Superior temporal gyrus (tissue), 1 donor: Measurements from ENCODE around the gene ACAA2.

Source experiments
- DNase-seq: peaks from one replicate; pipeline ENCODE4 v3.0.0-alpha.2; 2016; ENCODE audit errors: extremely low spot score

Gene ACAA2

DNA sequence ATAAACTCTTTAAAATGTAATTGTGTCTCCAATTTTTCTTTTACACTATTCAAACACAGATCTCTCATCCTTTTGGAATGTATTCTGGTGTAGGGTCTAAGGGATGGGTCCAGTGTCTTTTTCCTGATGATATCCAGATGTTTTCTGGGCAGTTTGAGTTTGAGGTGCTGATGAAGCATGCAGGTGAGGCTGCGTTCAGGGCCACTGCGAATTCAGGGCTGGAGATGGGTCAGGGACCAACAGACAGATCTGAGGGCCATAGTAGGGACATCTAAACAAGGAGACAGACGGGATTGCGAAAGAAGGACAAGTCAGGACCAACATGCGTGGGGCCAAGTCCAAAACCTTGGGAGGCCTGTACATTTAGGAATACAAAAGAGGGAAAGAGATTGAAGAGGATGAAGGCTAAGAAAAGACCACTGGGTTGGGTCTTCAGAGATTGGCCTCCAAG lies 70.2 kb downstream of the ACAA2 start:
- DNase-seq, result no peak

DNA sequence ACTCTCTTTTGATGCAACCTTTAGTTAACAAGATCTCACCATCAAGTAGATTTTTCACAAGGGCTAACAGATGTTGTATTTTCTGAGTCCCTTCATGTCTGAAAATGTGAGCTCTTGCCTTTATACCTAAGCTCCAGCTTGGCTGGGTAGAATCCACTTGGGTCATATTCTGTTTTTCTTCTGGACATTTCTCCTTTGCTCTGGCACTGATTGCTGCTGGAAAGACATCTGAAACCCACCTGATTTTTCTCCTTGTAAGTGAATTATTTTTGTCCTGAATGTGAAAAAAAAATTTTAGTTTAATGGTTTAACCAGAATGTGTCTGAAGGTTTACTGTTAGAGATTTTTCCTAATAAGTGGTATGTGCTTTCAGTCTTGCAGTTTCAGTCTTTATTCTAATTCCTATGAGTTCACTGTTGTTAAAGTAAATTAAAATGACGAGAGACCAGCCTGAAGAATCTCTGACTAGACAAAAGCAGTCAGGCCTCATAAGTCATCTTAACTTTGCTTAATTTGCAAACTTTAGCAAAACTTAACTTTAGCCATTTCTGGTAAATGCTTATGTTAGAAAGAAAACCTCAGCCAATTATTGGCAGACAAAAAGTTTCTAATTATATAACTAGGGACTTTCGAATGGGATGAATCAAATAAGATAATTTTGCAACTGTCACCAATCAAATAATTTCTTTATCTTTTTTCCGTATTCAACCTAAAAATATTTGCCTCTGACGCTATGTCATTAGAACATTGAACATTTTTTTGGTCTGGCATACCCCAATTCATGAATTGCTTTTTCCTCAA lies 70.8 kb downstream of the ACAA2 start:
- DNase-seq, result no peak

DNA sequence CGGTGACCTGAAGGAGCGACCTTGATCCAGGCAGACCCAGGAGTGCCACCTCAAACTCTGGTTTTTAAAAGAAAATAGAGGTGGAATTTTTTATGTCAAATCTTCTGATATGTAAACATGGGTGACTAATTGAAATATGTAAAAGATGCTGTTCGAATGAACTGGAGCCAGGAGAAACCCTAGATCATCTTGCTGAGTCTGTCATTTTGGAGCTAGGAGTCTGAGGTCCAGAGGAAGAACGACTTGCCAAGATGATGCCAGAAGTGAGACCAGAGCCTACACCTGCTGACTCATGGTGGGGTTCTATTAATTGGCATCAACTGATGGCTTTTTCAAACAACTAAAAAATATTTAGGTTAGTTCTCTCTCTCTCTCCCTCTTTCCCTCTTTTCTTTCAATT lies 74.1 kb downstream of the ACAA2 start:
- DNase-seq, result no peak

DNA sequence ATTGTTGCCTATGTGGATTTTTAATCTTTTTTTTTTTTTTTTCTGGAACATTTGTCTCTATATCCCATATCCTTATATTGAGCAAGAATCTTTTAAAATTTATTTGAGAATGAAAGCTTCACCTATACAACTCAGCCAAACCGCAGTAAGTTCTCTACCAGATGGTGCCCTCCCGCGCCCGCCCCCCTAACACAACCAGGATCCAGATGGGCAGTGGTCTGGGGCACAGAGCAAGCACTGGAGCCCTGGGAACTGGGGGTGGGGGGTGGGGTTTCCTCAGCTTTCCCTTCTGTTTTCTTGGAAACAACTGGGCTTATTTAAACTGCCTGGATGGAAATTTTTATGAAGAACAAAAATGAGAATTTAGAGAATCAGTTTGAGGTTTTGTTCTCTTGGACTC lies 74.6 kb downstream of the ACAA2 start:
- no peak for DNase-seq

DNA sequence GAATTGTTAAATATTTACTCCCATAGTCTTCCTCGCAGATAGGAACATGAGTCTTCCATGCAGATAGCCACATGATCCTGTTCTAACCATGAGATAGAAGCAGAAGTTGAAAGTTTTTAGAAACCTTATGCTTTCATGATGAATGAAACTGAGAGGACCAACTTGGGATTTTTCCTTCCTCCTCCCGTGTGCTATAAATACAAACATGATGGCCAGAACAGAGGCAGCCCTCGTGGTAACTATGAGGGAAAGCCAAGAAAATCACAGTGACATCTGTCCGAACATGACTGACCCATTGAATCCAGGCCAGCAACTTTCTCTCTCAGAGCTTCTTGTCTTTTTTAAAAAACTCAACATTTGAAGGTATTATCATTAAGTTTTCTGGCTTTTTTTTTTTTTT lies 78.5 kb downstream of the ACAA2 start:
- no peak for DNase-seq

DNA sequence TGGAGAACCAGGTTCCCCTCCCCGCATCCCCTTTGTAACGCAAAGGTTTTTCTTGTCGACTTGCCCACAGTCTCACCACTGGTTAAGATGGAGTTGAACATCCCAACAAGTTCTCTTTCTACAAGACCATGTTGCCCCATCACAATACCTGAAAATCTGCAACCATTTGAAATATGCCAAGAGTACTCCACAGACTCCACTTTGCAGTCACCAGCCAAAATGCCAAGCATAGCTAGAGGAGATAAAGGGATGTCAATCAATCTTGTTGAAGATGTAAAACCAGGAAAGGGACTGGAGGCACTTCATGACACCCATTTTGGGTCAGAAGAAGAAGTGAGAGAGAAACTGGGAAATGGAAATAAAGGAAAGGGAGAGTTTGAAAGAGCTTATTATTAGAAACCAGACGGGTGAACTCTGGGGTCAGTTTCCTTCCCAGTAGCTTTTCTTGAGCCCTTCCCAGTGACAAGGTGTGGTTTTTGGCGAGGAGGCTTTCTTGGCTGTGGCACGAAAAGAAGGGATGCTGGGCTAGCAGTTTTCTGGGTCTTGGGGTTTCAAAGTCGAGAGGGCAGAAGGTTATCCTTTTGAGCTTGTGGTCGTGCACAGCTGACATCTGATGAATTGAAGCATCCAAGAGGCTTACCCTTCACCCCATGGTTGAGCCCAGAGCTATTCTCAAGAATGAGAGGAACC lies 79.3 kb downstream of the ACAA2 start:
- DNase-seq, result no peak

DNA sequence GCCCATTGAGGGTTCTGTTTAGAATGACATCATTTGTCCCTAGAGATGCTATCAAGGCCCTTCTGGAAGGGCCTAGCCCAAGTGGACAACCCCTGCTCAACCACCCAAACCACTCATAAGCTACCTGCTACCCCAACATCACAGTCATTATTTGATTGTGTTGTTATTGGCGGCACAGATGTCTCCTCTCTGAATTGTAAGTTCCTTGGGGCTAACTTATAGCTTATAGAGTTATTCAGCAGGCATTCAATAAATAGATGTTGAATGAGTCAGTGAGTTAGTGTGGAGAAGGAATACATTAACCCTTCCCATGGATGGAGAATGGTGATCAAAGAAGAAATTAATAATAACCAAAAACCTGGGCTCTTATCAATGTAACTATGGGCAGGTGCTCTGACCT lies 80.0 kb downstream of the ACAA2 start:
- no peak for DNase-seq
